HCT116 (cell line): ENCODE data around the gene CPN2. TPM values are rescaled to one million over a fixed set of nuclear protein-coding genes. Genes with fewer than 3 reads are reported as not detected.

Experiments
- ATAC-seq: fragments of 200-7000 bp; cut with Tn5 transposase; 2 replicates; pipeline ENCODE4 v1.9.1; 2020; ENCODE audit warnings: mild to moderate bottlenecking, moderate library complexity
- BruUV-seq: library from RNA; stranded (reverse); fragments of 400-500 nt; replicated peaks from 2 replicates; lab custom pipeline; 2021; lab: Mats Ljungman, UMichigan
- CTCF ChIA-PET: fragments of 300-600 bp; sonication (Branson Sonifier 250); formaldehyde crosslinking; loops from one replicate; lab custom pipeline; 2021; ENCODE audit warnings: antibody characterized with exemption; lab: Charles Lee
- POLR2A ChIA-PET: fragments of 300-600, 350-600 bp; sonication (Branson Sonifier 250); formaldehyde crosslinking; loops from one replicate; lab custom pipeline; 2021; ENCODE audit warnings: antibody characterized with exemption; lab: Charles Lee
- RAD21 ChIA-PET, 2 experiments: fragments of 300-600 bp; sonication (Branson Sonifier 250); formaldehyde crosslinking; loops; one replicate each; lab custom pipeline; 2023; ENCODE audit warnings: low total read pairs in 2 of 2; ENCODE audit not compliant: uncharacterized antibody in 2 of 2, unreplicated experiment in 2 of 2, low non-redundant PET in 1 of 2; lab: Charles Lee
- DNase-seq: peaks from one replicate; pipeline ENCODE4 v3.0.0-alpha.2; 2010; ENCODE audit warnings: low read depth, low spot score
- H2AFZ ChIP-seq: fragments of 200-600 bp; shearing (Covaris generic), sonication (generic); 2 replicates; pipeline ENCODE4 v1.6.1; 2017; ENCODE audit warnings: low read depth, mixed run types, mixed read lengths, antibody characterized with exemption, low read length; ENCODE audit not compliant: poor library complexity, severe bottlenecking
- H3K27ac ChIP-seq: 2 replicates; pipeline ENCODE4 v1.5.1; 2012; ENCODE audit warnings: low read depth, low read length
- H3K27me3 ChIP-seq: fragments of 200-600 bp; sonication (generic); 2 replicates; pipeline ENCODE4 v1.6.1; 2016; ENCODE audit warnings: mixed run types, low read length, mixed read lengths; ENCODE audit not compliant: insufficient read depth
- H3K36me3 ChIP-seq, 2 experiments: fragments of 200-500 bp in 1 of 2; fragments of 200-600 bp in 1 of 2; sonication (Bioruptor generic) in 1 of 2; sonication (generic) in 1 of 2; 2 replicates each; pipeline versions ENCODE4 v1.5.1 to v1.6.1; 2014 to 2016; ENCODE audit warnings: low read length in 2 of 2, inconsistent platforms in 1 of 2, mixed read lengths in 1 of 2, mixed run types in 1 of 2; ENCODE audit not compliant: insufficient read depth in 2 of 2, control insufficient read depth in 1 of 2
- H3K4me1 ChIP-seq, 2 experiments: fragments of 200-600 bp in 1 of 2; sonication (generic) in 1 of 2; 2 replicates each; pipeline versions ENCODE4 v1.5.1 to v1.6.1; 2012 to 2017; ENCODE audit warnings: low read length in 2 of 2, inconsistent platforms in 1 of 2, mild to moderate bottlenecking in 1 of 2, mixed read lengths in 1 of 2, mixed run types in 1 of 2, moderate library complexity in 1 of 2; ENCODE audit not compliant: insufficient read depth in 2 of 2, control insufficient read depth in 1 of 2
- H3K4me2 ChIP-seq: fragments of 200-600 bp; sonication (generic); 2 replicates; pipeline ENCODE4 v1.6.1; 2017; ENCODE audit warnings: mixed run types, low read length, mixed read lengths
- H3K4me3 ChIP-seq, 2 experiments: fragments of 200-600 bp in 1 of 2; sonication (generic) in 1 of 2; replicated peaks in 1 of 2; 2 replicates each; pipeline ENCODE4 v1.5.1; 2011 to 2016; ENCODE audit warnings: low read length in 2 of 2, control low read depth in 1 of 2, low read depth in 1 of 2, mild to moderate bottlenecking in 1 of 2, mixed read lengths in 1 of 2, mixed run types in 1 of 2
- H3K79me2 ChIP-seq: fragments of 200-600 bp; sonication (generic); 2 replicates; pipeline ENCODE4 v1.6.1; 2017; ENCODE audit warnings: mild to moderate bottlenecking, mixed run types, low read length, moderate library complexity, mixed read lengths; ENCODE audit not compliant: insufficient read depth
- H3K9ac ChIP-seq: fragments of 200-600 bp; sonication (generic); 2 replicates; pipeline ENCODE4 v1.6.1; 2016; ENCODE audit warnings: low read length, mixed read lengths
- H3K9me2 ChIP-seq: fragments of 200-600 bp; sonication (generic), shearing (Covaris generic); 2 replicates; pipeline ENCODE4 v1.6.1; 2017; ENCODE audit warnings: mixed run types, mild to moderate bottlenecking, moderate library complexity; ENCODE audit not compliant: insufficient read depth
- H3K9me3 ChIP-seq, 2 experiments: fragments of 200-500 bp in 1 of 2; fragments of 200-600 bp in 1 of 2; sonication (Bioruptor generic) in 1 of 2; sonication (generic) in 1 of 2; 2 replicates each; pipeline ENCODE4 v1.6.1; 2014 to 2017; ENCODE audit warnings: low read length in 2 of 2, mixed read lengths in 2 of 2, inconsistent platforms in 1 of 2, low read depth in 1 of 2, mild to moderate bottlenecking in 1 of 2, mixed run types in 1 of 2, moderate library complexity in 1 of 2; ENCODE audit not compliant: control insufficient read depth in 1 of 2, insufficient read depth in 1 of 2
- H4K20me1 ChIP-seq: fragments of 200-600 bp; sonication (generic), shearing (Covaris generic); 2 replicates; pipeline ENCODE4 v1.6.1; 2017; ENCODE audit warnings: mixed run types, mild to moderate bottlenecking, moderate library complexity; ENCODE audit not compliant: insufficient read depth
- ATF3 ChIP-seq: IDR thresholded peaks from 2 replicates; pipeline ENCODE4 v1.6.1; 2012
- CEBPB ChIP-seq: IDR thresholded peaks from 2 replicates; pipeline ENCODE4 v1.6.1; 2012; ENCODE audit warnings: low read depth
- EGR1 ChIP-seq: IDR thresholded peaks from 2 replicates; pipeline ENCODE4 v1.6.1; 2012; ENCODE audit warnings: low read depth
- ELF1 ChIP-seq: IDR thresholded peaks from 2 replicates; pipeline ENCODE4 v1.6.1; 2012; ENCODE audit warnings: low read depth, borderline replicate concordance
- EZH2 ChIP-seq: fragments of 200-600 bp; sonication (generic); IDR thresholded peaks from 2 replicates; pipeline ENCODE4 v1.6.1; 2017; ENCODE audit warnings: antibody characterized with exemption, mixed run types
- EZH2phosphoT487 ChIP-seq: fragments of 200-600 bp; IDR thresholded peaks from 2 replicates; pipeline ENCODE4 v1.6.1; 2018; ENCODE audit warnings: antibody characterized with exemption, borderline replicate concordance
- JUND ChIP-seq: IDR thresholded peaks from 2 replicates; pipeline ENCODE4 v1.6.1; 2012
- POLR2A ChIP-seq: IDR thresholded peaks from 2 replicates; pipeline ENCODE4 v1.7.0; 2011; ENCODE audit warnings: borderline replicate concordance; ENCODE audit not compliant: insufficient read depth, insufficient read length; ENCODE audit errors: extremely low read depth
- SIN3A ChIP-seq: IDR thresholded peaks from 2 replicates; pipeline ENCODE4 v1.6.1; 2012; ENCODE audit warnings: low read depth
- SP1 ChIP-seq: IDR thresholded peaks from 2 replicates; pipeline ENCODE4 v1.6.1; 2012; ENCODE audit warnings: low read depth
- SRF ChIP-seq: IDR thresholded peaks from 2 replicates; pipeline ENCODE4 v1.6.1; 2012; ENCODE audit warnings: low read depth
- ZFX ChIP-seq: fragments of 450-650 bp; IDR thresholded peaks from 2 replicates; pipeline ENCODE4 v1.6.1; 2017
- ZNF274 ChIP-seq: fragments of 200-500 bp; sonication (Bioruptor generic); IDR thresholded peaks from 2 replicates; pipeline ENCODE4 v1.6.1; 2014; ENCODE audit warnings: mild to moderate bottlenecking, low read depth, low read length, inconsistent platforms
- intact Hi-C: fragments of 100-400 bp; cut with micrococcal nuclease; formaldehyde crosslinking; loops from 2 replicates; pipeline ENCODE4 v1.10.0; 2022
- total RNA-seq: library from RNA; stranded (reverse); gene quantifications from one replicate; pipeline ENCODE4 v1.2.1, GENCODE V29; 2021; ENCODE audit not compliant: unreplicated experiment
- TF ChIP-seq, protein P1 (sequence below): IDR thresholded peaks from 2 replicates; pipeline ENCODE4 v1.6.1; 2012; ENCODE audit warnings: low read depth
- TF ChIP-seq, protein P2 (sequence below): IDR thresholded peaks from 2 replicates; pipeline ENCODE4 v1.6.1; 2012
- TF ChIP-seq, protein P3 (sequence below): IDR thresholded peaks from 2 replicates; pipeline ENCODE4 v1.6.1; 2011; ENCODE audit warnings: mild to moderate bottlenecking, low read length, moderate library complexity; ENCODE audit not compliant: insufficient replicate concordance; ENCODE audit errors: extremely low read depth
- TF ChIP-seq, protein P4 (sequence below), 3 experiments: fragments of 200-600 bp in 1 of 3; sonication (generic) in 1 of 3; IDR thresholded peaks in 2 of 3; conservative IDR thresholded peaks in 1 of 3; 2 replicates each; pipeline ENCODE4 v1.5.1; 2012 to 2017; ENCODE audit warnings: low read depth in 2 of 3, low read length in 2 of 3, antibody characterized with exemption in 1 of 3, borderline replicate concordance in 1 of 3, control low read depth in 1 of 3, mild to moderate bottlenecking in 1 of 3, mixed read lengths in 1 of 3, mixed run types in 1 of 3, moderate library complexity in 1 of 3; ENCODE audit not compliant: insufficient read depth in 1 of 3

The CPN2 gene
- total RNA-seq, 1 experiment from 2014 or later: not detected

DNA sequence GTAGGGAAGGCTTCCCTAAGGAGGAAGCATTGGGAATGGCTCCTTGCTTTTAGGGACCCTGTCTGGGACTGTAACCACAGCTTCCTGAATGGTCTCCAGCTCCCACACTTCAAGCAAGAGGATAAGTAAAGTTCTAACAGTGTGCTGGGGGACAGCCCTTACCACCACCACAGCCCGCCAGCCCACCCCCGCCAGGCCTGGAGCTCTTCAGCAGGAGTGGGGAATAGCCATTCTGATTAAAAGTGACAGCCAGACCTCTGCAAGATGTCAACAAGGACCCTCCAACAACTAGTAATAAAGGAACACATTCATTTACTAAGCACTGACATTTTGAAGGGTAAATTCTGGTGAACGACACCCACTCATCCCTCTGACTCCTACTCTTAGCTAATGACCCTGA lies 49.4 kb downstream of the CPN2 start:
- RAD21 ChIA-PET: no interaction called here
- H4K20me1 ChIP-seq: no peaks in the 10 kb centered on the region
- H3K9ac ChIP-seq: no peak overlapping the region
- POLR2A ChIA-PET: interaction anchor here (1.4 kb wide), 1 partner anchor 165 kb away, joined by 3 read pairs; the partner anchor contains the start of gene HES1
- H3K4me2 ChIP-seq: no peak overlapping the region
- intact Hi-C loops: no loop called here
- TF ChIP-seq, protein P1, sequence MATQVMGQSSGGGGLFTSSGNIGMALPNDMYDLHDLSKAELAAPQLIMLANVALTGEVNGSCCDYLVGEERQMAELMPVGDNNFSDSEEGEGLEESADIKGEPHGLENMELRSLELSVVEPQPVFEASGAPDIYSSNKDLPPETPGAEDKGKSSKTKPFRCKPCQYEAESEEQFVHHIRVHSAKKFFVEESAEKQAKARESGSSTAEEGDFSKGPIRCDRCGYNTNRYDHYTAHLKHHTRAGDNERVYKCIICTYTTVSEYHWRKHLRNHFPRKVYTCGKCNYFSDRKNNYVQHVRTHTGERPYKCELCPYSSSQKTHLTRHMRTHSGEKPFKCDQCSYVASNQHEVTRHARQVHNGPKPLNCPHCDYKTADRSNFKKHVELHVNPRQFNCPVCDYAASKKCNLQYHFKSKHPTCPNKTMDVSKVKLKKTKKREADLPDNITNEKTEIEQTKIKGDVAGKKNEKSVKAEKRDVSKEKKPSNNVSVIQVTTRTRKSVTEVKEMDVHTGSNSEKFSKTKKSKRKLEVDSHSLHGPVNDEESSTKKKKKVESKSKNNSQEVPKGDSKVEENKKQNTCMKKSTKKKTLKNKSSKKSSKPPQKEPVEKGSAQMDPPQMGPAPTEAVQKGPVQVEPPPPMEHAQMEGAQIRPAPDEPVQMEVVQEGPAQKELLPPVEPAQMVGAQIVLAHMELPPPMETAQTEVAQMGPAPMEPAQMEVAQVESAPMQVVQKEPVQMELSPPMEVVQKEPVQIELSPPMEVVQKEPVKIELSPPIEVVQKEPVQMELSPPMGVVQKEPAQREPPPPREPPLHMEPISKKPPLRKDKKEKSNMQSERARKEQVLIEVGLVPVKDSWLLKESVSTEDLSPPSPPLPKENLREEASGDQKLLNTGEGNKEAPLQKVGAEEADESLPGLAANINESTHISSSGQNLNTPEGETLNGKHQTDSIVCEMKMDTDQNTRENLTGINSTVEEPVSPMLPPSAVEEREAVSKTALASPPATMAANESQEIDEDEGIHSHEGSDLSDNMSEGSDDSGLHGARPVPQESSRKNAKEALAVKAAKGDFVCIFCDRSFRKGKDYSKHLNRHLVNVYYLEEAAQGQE: no peak
- TF ChIP-seq JUND: no peak
- TF ChIP-seq, protein P2, sequence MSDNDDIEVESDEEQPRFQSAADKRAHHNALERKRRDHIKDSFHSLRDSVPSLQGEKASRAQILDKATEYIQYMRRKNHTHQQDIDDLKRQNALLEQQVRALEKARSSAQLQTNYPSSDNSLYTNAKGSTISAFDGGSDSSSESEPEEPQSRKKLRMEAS: no peak
- no peak for TF ChIP-seq POLR2A
- no peak for TF ChIP-seq ZFX
- no peak for TF ChIP-seq SIN3A
- TF ChIP-seq CEBPB: no peak
- no peak for TF ChIP-seq EZH2phosphoT487
- no peak for TF ChIP-seq ELF1
- no peak for TF ChIP-seq ATF3
- no peak for TF ChIP-seq EZH2
- TF ChIP-seq ZNF274: no peak
- no peak for TF ChIP-seq EGR1
- TF ChIP-seq, protein P3, sequence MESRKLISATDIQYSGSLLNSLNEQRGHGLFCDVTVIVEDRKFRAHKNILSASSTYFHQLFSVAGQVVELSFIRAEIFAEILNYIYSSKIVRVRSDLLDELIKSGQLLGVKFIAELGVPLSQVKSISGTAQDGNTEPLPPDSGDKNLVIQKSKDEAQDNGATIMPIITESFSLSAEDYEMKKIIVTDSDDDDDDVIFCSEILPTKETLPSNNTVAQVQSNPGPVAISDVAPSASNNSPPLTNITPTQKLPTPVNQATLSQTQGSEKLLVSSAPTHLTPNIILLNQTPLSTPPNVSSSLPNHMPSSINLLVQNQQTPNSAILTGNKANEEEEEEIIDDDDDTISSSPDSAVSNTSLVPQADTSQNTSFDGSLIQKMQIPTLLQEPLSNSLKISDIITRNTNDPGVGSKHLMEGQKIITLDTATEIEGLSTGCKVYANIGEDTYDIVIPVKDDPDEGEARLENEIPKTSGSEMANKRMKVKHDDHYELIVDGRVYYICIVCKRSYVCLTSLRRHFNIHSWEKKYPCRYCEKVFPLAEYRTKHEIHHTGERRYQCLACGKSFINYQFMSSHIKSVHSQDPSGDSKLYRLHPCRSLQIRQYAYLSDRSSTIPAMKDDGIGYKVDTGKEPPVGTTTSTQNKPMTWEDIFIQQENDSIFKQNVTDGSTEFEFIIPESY: no peak
- TF ChIP-seq, protein P4, sequence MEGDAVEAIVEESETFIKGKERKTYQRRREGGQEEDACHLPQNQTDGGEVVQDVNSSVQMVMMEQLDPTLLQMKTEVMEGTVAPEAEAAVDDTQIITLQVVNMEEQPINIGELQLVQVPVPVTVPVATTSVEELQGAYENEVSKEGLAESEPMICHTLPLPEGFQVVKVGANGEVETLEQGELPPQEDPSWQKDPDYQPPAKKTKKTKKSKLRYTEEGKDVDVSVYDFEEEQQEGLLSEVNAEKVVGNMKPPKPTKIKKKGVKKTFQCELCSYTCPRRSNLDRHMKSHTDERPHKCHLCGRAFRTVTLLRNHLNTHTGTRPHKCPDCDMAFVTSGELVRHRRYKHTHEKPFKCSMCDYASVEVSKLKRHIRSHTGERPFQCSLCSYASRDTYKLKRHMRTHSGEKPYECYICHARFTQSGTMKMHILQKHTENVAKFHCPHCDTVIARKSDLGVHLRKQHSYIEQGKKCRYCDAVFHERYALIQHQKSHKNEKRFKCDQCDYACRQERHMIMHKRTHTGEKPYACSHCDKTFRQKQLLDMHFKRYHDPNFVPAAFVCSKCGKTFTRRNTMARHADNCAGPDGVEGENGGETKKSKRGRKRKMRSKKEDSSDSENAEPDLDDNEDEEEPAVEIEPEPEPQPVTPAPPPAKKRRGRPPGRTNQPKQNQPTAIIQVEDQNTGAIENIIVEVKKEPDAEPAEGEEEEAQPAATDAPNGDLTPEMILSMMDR (IDR thresholded peaks at IDR 0.05 in 2 of 3, conservative IDR thresholded peaks at IDR 0.05 in 1 of 3; ENCODE audit: borderline replicate concordance in 1 of 3, insufficient read depth in 1 of 3, low read depth in 2 of 3, low read length in 2 of 3): no peak
- no peak for TF ChIP-seq SP1
- no peak for TF ChIP-seq SRF
- H3K36me3 ChIP-seq: no peaks in the 10 kb centered on the region
- H3K79me2 ChIP-seq: no peaks in the 10 kb centered on the region
- H3K4me3 ChIP-seq: no peak overlapping the region
- no TSS peak for BruUV-seq
- no peaks in the 10 kb centered on the region for H3K27me3 ChIP-seq
- no peaks in the 10 kb centered on the region for H3K9me3 ChIP-seq
- ATAC-seq (no peak), DNase-seq (no peak)
- no peaks in the 10 kb centered on the region for H3K9me2 ChIP-seq
- H3K4me1 ChIP-seq: peaks cover 28 to 35% of the 10 kb centered on the region in 2 experiments
- no peak overlapping the region for H3K27ac ChIP-seq
- H2AFZ ChIP-seq: no peak overlapping the region
- CTCF ChIA-PET: no interaction called here
